ENCODE results near the gene BSCL2. TPM values are rescaled to one million over a fixed set of nuclear protein-coding genes. Genes with fewer than 3 reads are reported as not detected.
"Not testable (repeated sequence)": the region's sequence is repeated elsewhere in the genome, so short reads cannot be mapped to it uniquely, and the experiment has no call there.

BSCL2 gene
- total RNA-seq, 4 donors from 2014 or later, result 25.7 to 69.4 (median 32.6) TPM

DNA sequence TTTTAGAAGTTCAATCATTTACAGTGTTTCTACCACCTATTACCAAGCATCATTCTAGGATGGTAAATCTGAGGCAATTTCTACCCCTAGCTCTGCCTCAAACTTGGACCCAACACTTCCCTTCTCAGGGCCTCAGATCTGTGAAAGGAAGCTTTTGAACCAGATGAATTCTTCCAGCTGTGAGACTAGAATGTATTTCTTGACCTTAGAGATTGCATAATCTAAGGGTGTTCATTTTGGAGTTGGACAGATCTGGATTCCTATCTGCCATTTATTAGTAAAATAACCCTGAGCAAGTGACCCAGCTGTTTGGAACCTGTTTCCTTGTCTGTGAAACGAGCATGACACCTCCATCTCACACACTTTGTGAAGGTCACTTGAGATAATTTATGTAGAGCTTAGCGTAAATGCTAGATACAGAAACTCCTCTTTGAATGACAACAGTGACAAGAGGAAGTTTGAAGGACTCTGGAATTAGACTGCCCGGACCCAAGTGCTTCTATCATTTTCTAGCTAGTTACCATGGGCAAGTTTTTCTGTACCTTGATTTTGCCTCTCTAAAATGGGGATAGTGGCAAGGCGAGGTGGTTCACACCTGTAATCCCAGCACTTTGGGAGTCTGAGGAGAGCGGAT, 50.3 kb downstream of the BSCL2 start:
- H3K27me3 ChIP-seq, result no peaks in the 10 kb centered on the region
- TF ChIP-seq, protein P1, sequence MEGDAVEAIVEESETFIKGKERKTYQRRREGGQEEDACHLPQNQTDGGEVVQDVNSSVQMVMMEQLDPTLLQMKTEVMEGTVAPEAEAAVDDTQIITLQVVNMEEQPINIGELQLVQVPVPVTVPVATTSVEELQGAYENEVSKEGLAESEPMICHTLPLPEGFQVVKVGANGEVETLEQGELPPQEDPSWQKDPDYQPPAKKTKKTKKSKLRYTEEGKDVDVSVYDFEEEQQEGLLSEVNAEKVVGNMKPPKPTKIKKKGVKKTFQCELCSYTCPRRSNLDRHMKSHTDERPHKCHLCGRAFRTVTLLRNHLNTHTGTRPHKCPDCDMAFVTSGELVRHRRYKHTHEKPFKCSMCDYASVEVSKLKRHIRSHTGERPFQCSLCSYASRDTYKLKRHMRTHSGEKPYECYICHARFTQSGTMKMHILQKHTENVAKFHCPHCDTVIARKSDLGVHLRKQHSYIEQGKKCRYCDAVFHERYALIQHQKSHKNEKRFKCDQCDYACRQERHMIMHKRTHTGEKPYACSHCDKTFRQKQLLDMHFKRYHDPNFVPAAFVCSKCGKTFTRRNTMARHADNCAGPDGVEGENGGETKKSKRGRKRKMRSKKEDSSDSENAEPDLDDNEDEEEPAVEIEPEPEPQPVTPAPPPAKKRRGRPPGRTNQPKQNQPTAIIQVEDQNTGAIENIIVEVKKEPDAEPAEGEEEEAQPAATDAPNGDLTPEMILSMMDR (IDR thresholded peaks at IDR 0.05), result no peak
- TF ChIP-seq POLR2A (IDR thresholded peaks at IDR 0.05), result no peak
- 65 to 77% methylated on average over 5 of the region's 5 CpGs for WGBS, 2 donors

DNA sequence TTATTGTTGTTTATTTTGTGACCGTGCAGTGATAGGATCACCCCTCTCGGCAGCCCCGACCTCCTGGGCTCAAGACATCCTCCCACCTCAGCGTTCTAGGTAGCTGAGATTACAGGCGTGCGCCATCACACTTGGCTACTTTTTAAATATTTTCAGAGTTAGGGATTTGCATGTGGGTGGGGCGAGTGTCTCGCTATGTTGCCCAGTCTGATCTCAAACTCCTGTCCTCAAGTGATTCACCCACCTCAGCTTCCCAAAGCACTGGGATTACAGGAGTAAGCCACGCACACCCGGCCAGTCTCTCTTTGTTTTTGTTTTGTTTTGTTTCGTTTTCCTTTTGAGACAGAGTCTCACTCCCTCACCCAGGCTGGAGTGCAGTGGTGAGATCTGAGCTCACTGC, 52.9 kb downstream of the BSCL2 start:
- WGBS, 2 donors, result 78 to 85% methylated on average over 11 of the region's 11 CpGs
- H3K27me3 ChIP-seq, result no peaks in the 10 kb centered on the region
- H3K27ac ChIP-seq, result no peak overlapping the region
- no peak for DNase-seq
- TF ChIP-seq POLR2A (IDR thresholded peaks at IDR 0.05), result no peak
- TF ChIP-seq, protein P1 (IDR thresholded peaks at IDR 0.05), result no peak
- intact Hi-C loops (cut with DNase I), result no loop called here
- H3K4me3 ChIP-seq, result no peak overlapping the region
- no peaks in the 10 kb centered on the region for H3K9me3 ChIP-seq
- peaks cover 0 to 12% (median 6%) of the 10 kb centered on the region in 3 donors for H3K36me3 ChIP-seq
- peaks cover 10 to 21% (median 13%) of the 10 kb centered on the region in 3 donors for H3K4me1 ChIP-seq

More for the DNA sequence above, 50.3 kb downstream of the BSCL2 start:
- H3K36me3 ChIP-seq, result peaks cover 0 to 10% (median 0%) of the 10 kb centered on the region in 3 donors
- peaks cover 6 to 9% (median 7%) of the 10 kb centered on the region in 3 donors for H3K4me1 ChIP-seq
- no peak overlapping the region for H3K27ac ChIP-seq
- H3K9me3 ChIP-seq, result no peaks in the 10 kb centered on the region
- intact Hi-C loops (cut with DNase I), result no loop called here
- H3K4me3 ChIP-seq, result no peak overlapping the region
- no peak for DNase-seq

GRCh38 chr11:62652161-62653006, 54.8 kb downstream of the BSCL2 start:
- Histone ChIP-seq H3K9me3 (no peaks in the 10 kb centered on the region), H3K27me3 (no peaks in the 10 kb centered on the region), H3K36me3 (peaks cover 0 to 31% (median 20%) of the 10 kb centered on the region in 3 donors), H3K4me3 (peak overlapping the region; percentile 65 to 94 (median 87)), H3K27ac (peak overlapping the region; percentile 91 to 98 (median 94)), H3K4me1 (peaks cover 11 to 24% (median 13%) of the 10 kb centered on the region in 3 donors)
- 23 to 62% methylated on average over 8 to 12 of the region's 16 CpGs for whole genome bisulfite sequencing, 2 donors
- no peak for TF ChIP-seq POLR2A (IDR thresholded peaks at IDR 0.05)
- TF ChIP-seq, protein P1 (IDR thresholded peaks at IDR 0.05), result no peak
- intact Hi-C loops (cut with DNase I), result no loop called here
- no peak for DNase-seq

- Histone ChIP-seq H3K36me3 (peaks cover 0 to 33% (median 20%) of the 10 kb centered on the region in 3 donors), H3K4me1 (peaks cover 22 to 38% (median 23%) of the 10 kb centered on the region in 3 donors)
- WGBS, 2 donors, result 95% methylated on average over 9 to 12 of the region's 12 CpGs
- H3K27me3 ChIP-seq; H3K4me3 ChIP-seq; DNase-seq; H3K9me3 ChIP-seq; H3K27ac ChIP-seq; intact Hi-C loops (cut with DNase I): not testable (repeated sequence)
These were observed 56.9 kb downstream of the BSCL2 start for GRCh38 chr11:62650283-62650682.

DNA sequence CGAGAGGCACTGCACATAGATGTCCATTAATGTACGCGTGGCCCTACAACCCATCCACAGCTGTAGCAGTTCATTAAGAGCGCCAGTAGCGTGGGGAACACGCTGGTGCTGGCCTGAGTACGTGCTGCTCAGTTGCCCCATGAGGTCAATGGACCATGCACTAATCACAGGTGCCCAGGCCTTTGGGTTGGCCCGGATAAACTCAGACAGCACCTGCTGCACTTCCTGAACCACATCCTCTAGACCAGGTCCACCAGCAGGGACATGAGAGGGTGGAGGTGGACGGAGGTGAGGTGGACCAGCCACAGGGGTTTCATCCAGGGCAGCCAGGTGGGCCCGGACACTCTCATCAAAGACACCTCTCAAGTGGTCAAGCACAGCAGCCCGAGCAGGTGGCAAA, 57.7 kb downstream of the BSCL2 start:
- no peaks in the 10 kb centered on the region for H3K9me3 ChIP-seq
- intact Hi-C loops (cut with DNase I), result no loop called here
- no peaks in the 10 kb centered on the region for H3K27me3 ChIP-seq
- peaks cover 0 to 40% (median 20%) of the 10 kb centered on the region in 3 donors for H3K36me3 ChIP-seq
- WGBS, 2 donors, result 85 to 92% methylated on average over 4 to 11 of the region's 11 CpGs
- H3K4me3 ChIP-seq, result no peak overlapping the region
- H3K27ac ChIP-seq, result no peak overlapping the region
- peaks cover 28 to 46% (median 31%) of the 10 kb centered on the region in 3 donors for H3K4me1 ChIP-seq
- TF ChIP-seq, protein P1 (IDR thresholded peaks at IDR 0.05), result no peak
- TF ChIP-seq POLR2A (IDR thresholded peaks at IDR 0.05), result no peak
- no peak for DNase-seq
